ENCODE results near the gene DBET.
"Not testable (repeated sequence)": the region's sequence is repeated elsewhere in the genome, so short reads cannot be mapped to it uniquely, and the experiment has no call there.

DBET gene

GRCh38 chr4:190064342-190064741 lies at the start of gene DBET:
TSS of gene DBET (plus strand) at chr4:190064502.
- H3K27me3 Mint-ChIP-seq (ENCODE audit: low read depth); H3K27ac Mint-ChIP-seq; H3K4me1 Mint-ChIP-seq; H3K36me3 Mint-ChIP-seq (ENCODE audit: low read depth); H3K4me3 Mint-ChIP-seq; H3K9me3 Mint-ChIP-seq: not testable (repeated sequence)

GRCh38 chr4:190014771-190015537 lies 49.3 kb upstream of the DBET start:
- TF ChIP-seq CTCF (IDR thresholded peaks at IDR 0.05; ENCODE audit: unreplicated experiment in 3 of 3), result no peak
- Mint-ChIP-seq H3K4me3 (no peak overlapping the region), H3K9me3 (peaks cover 43% of the 10 kb centered on the region), H3K27me3 (ENCODE audit: low read depth) (peaks cover 26% of the 10 kb centered on the region), H3K27ac (no peak overlapping the region), H3K4me1 (no peaks in the 10 kb centered on the region), H3K36me3 (ENCODE audit: low read depth) (peaks cover 20% of the 10 kb centered on the region)

GRCh38 chr4:190015538-190016368 lies 48.5 kb upstream of the DBET start:
- peaks cover 50% of the 10 kb centered on the region for H3K9me3 Mint-ChIP-seq
- H3K4me1 Mint-ChIP-seq, result no peaks in the 10 kb centered on the region
- peaks cover 20% of the 10 kb centered on the region for H3K36me3 Mint-ChIP-seq (ENCODE audit: low read depth)
- H3K27ac Mint-ChIP-seq, result no peak overlapping the region
- peaks cover 30% of the 10 kb centered on the region for H3K27me3 Mint-ChIP-seq (ENCODE audit: low read depth)
- TF ChIP-seq CTCF (IDR thresholded peaks at IDR 0.05; ENCODE audit: unreplicated experiment in 3 of 3), result no peak
- no peak overlapping the region for H3K4me3 Mint-ChIP-seq

- Mint-ChIP-seq H3K4me1 (no peaks in the 10 kb centered on the region), H3K9me3 (peaks cover 51% of the 10 kb centered on the region), H3K36me3 (ENCODE audit: low read depth) (peaks cover 20% of the 10 kb centered on the region), H3K4me3 (no peak overlapping the region), H3K27me3 (ENCODE audit: low read depth) (peaks cover 32% of the 10 kb centered on the region), H3K27ac (no peak overlapping the region)
- TF ChIP-seq CTCF (IDR thresholded peaks at IDR 0.05; ENCODE audit: unreplicated experiment in 3 of 3), result no peak
Measured at GRCh38 chr4:190016369-190017289, 47.7 kb upstream of the DBET start.

- Mint-ChIP-seq H3K9me3 (peaks cover 51% of the 10 kb centered on the region), H3K4me1 (no peaks in the 10 kb centered on the region)
- TF ChIP-seq CTCF (IDR thresholded peaks at IDR 0.05; ENCODE audit: unreplicated experiment in 3 of 3), result no peak
Measured at GRCh38 chr4:190017357-190018200, 46.7 kb upstream of the DBET start.

More at GRCh38 chr4:190017357-190018200, 46.7 kb upstream of the DBET start:
- Mint-ChIP-seq H3K27ac (no peak overlapping the region), H3K27me3 (ENCODE audit: low read depth) (peaks cover 32% of the 10 kb centered on the region), H3K4me3 (no peak overlapping the region), H3K36me3 (ENCODE audit: low read depth) (peaks cover 20% of the 10 kb centered on the region)

All from nephron (organoid).